Superior temporal gyrus (tissue), 1 donor: Measurements from ENCODE around the gene SLC7A1.
A peak's percentile ranks its signal among the peaks of the same experiment; 100 is the strongest.
"Not testable (repeated sequence)": the region's sequence is repeated elsewhere in the genome, so short reads cannot be mapped to it uniquely, and the experiment has no call there.

Source experiments
- DNase-seq: peaks from one replicate; pipeline ENCODE4 v3.0.0-alpha.2; 2016; ENCODE audit errors: extremely low spot score

Gene SLC7A1

GRCh38 chr13:29595380-29596063 is at the start of gene SLC7A1:
SLC7A1 (minus strand) TSS chr13:29595688; CDS start chr13:29536188, 59,500 bp downstream.
- DNase-seq, result peak; percentile 73

- DNase-seq, result no peak
Measured at GRCh38 chr13:29640665-29641064, 45.2 kb upstream of the SLC7A1 start.

DNA sequence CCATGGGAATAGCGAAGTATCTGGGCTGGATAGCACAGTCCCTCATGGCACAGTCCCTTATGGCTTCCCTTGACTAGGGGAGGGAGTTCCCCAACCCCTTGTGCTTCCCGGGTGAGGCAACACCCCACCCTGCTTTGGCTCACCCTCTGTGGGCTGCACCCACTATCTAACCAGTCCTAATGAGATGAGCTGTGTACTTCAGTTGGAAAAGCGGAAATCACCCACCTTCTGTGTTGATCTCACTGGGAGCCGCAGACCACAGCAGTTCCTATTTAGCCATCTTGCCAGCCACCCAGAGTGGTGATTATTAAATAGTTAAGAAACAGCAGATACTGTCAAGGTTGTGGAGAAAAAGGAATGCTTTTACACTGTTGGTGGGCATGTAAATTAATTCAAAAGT is 41.3 kb upstream of the SLC7A1 start:
- not testable (repeated sequence) for DNase-seq

DNA sequence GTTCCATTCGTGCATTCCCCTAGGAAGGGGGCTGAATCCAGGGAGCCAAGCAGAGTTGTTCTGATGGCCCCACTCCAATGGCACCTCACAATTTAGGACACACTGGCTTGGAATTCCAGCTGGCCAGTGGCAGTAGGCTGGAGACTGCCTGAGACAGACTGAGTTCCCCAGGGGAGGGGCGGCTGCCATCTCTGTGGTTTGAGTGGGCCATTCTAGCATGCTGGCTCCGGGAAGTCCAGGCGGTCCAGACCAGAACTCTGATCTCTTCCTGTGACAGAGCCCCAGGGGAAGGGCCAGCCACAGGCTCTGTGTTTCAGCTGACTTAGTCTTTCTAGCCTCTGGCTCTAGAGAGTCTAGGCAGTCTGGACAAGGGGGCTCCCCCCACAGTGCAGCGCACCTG is 29.5 kb upstream of the SLC7A1 start:
- no peak for DNase-seq

DNA sequence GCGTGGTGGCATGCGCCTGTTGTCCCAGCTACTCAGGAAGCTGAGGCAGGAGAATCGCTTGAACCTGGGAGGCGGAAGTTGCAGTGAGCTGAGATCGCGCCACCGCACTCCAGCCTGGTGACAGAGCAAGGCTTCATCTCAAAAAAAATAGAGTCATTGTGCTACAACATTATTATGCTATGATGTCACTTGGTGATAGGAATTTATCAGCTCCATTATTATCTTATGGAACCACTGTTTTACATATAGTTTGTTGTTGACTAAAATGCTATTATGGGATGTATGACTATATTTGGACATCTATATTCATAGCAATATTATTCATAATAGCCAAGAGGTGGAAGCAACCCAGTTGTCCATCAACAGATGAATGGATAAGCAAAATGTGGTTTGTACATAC is 26.4 kb upstream of the SLC7A1 start:
- DNase-seq, result no peak

DNA sequence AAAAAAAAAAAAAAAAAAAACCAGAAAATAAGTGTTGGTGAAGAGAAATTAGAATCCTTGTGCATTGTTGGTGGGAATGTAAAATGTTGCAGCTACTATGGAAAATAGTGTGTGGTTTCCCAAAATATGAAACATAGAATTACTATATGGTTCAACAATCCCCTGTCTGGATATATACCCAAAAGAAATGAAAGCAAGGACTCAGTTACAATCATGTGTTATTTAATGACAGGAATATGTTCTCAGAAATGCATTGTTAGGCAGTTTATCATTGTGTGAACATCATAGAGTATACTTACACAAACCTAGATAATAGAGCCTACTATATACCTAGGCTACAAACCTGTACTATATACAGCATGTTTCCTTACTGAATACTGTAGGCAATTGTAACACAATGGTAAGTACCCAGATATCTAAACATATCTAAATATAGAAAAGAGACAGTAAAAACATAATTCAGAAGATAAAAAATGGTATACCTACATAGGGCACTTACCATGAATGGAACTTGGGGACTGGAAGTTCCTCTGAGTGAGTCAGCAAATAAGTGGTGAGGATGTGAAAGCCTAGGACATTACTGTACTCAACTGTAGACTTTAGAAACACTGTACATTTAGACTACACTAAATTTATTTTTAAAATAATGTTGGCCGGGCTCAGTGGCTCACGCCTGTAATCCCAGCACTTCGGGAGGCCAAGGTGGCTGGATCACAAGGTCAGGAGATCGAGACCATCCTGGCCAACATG is 25.7 kb upstream of the SLC7A1 start:
- no peak for DNase-seq

DNA sequence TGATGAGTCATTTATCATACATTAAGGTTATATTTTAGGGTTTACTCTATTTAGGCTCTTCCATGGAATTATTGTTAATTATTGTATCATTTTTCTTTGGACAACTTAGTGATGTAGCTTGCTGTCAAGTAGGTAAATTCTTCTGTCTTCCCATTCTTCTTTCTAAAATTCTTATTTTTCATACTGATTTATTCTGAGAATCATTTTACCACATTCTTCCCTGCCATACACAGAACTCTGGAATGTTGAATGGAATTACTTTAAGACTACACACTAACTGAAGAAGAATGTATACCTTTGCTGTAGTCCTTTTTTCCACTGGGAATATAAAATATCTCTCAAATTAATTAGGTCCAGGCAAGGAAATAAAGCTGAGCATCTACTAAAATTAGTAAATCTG is 24.5 kb upstream of the SLC7A1 start:
- no peak for DNase-seq

- DNase-seq, result no peak
Measured at GRCh38 chr13:29613101-29613500, 17.6 kb upstream of the SLC7A1 start.

DNA sequence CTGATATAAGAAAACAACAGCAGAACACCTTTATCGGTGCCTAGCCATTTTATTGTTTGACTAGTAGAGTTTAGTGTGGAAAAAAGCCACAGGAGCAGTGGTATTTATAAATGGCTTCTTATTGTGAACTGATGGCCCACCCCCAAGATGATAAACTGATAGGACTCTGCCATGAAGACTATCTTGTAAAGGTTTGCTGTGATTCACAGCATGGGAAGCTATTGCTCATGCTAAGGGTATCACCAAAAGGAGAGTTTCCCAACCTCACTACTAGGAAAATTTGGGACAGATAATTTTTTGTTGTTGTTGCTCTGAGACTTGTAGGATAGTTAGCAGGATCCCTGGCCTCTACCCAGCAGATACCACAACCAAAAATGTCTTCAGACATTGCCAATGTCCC is 12.0 kb upstream of the SLC7A1 start:
- DNase-seq, result no peak

DNA sequence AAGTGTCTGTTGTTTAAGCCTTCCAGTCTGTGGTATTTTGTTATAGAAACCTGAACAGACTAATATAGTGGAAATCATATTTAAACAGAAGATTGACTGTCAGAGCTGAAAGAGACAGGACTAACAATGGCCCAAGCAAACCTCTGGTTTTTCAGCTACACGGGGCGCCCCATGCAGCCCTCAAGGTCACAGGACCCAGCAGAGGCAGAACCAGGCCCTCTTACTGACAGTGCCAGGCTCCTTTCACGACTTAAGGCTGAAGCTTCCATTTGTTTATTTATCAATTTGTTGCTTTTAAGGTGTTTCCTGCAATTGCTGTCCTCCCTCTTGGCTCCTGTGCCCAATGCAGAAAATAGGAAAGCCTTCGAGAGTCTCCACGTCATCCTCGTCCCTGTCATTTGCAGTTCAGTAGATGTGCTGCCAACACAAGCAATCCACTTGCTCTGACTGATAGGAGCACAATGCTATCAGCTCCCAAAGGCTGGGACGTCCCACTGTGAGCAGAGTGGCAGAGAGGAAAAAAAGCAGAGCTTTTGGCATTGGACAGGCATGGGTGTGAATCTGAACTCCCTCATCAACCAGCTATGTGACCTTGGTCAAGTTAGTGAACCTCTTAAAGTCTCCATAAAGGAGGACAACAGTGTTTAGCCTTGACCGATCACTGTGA is 10.5 kb upstream of the SLC7A1 start:
- no peak for DNase-seq

DNA sequence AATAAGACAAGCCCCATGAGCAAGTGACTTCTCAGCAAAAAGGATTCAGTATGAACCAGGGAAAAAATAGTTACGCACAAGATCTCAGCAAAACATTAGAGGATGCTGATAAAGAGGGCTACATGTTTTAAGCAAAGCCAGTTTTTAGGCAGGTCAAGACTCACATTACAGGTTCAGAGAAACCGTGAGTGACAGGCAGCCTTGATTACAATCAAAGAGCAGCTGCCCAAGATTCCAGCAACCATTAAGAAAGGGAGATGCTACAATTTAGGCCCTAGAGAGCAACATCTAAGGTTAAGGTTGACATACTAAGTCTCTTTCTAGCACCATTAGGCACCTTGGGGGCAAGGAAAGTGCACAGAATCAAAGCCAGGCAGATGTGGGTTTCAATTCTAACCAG is 2.8 kb upstream of the SLC7A1 start:
- DNase-seq, result no peak

DNA sequence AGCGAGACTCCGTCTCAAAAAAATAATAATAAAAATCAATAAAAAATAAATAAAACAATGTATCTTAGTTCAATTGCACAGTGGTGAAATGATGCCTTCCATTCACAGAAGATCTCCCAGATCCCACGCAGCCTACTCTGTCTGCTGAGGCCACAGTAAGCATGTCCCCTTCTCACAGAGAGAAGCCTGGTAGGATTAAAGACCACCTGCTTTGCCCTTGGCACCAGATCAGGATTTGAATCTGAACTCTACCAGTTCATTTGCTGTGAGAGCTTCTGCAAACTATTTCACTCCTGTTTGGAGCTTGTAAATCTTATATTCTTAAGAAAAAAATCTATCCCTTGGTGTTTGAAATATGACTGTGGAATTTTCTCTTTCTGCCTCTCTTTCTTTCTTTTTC is 2.2 kb upstream of the SLC7A1 start:
- DNase-seq, result no peak

DNA sequence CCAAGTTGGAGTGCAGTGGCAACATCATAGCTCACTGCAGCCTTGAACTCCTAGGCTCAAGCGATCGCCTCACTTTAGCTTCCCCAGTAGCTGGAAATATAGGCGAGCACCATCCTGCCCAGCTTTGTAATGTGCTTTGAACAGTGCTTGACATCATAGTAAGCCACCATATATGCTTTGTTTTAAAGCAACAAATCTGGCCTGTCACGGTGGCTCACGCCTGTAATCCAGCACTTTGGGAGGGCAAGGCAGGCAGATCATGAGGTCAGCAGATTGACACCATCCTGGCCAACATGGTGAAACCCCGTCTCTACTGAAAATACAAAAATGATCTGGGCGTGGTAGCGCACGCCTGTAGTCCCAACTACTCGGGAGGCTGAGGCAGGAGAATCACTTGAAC is 1.8 kb upstream of the SLC7A1 start:
- DNase-seq, result no peak

DNA sequence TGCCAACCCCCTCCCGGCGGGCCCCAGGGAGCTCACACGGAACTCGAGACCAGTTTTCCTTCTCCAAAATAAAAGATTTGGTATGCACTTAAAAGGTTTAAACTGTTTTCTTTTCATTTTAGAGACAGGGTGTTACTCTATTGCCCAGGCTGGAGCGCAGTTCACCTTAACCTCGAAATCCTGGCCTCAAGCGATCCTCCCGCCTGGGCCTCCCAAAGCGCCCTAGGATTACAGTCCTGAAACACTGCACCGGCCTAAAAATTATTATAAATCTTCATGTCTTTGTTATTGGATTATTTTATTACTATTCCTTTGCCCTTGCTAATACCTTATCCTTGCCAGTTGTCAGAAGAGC is 553 bp upstream of the SLC7A1 start:
- no peak for DNase-seq

DNA sequence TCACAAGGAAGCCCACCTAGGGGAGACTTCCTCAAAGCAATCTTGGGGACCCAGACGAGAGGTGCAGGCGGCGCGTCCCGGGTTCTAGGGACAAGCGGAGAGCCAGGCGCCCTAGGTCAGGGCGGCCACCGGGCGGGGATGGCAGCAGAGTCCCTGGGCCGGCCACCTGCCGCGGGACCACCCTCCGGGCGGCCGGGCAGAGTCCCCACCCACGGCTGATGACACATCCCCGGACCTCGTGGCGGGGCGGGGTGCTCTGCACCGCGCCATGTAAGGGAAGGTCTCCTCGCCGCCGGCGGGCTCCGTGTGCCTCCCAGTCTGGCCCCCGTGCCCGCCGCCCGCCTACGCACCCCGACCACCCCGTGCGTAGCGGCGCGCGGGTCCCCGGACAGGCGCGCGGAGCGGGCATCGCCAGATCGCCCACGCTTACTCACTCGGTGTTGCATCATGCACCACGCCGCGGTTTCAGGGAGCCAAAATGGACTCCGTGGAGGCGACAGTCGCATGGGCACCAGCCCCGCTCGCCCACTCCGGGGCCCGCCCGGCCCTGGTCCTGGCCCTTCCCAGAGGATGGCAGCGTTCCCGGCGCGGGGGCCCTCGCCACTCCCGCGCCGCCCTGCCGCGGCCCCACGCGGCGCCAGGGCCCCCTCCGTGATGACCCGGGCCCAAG is 643 bp downstream of the SLC7A1 start:
- DNase-seq, result no peak

DNA sequence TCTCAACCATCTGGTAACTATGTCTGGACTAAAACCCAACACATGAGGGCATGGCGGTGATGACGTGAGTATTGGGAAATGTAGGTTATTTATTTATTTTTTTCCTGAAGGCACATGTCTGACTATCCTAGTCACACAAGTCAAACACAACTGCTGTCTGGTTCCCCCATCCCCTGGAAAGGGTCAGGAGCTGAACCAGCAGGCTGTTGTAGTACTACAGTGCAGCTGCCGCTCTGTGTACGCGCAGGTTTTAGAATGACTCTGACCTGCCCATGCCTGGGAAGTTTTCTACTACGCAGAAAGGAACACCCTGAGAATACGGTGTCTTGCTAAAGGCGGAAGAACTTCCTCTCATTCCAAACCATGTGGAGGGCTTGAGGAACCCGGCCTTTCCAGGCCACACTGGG is 1.2 kb downstream of the SLC7A1 start:
- no peak for DNase-seq

DNA sequence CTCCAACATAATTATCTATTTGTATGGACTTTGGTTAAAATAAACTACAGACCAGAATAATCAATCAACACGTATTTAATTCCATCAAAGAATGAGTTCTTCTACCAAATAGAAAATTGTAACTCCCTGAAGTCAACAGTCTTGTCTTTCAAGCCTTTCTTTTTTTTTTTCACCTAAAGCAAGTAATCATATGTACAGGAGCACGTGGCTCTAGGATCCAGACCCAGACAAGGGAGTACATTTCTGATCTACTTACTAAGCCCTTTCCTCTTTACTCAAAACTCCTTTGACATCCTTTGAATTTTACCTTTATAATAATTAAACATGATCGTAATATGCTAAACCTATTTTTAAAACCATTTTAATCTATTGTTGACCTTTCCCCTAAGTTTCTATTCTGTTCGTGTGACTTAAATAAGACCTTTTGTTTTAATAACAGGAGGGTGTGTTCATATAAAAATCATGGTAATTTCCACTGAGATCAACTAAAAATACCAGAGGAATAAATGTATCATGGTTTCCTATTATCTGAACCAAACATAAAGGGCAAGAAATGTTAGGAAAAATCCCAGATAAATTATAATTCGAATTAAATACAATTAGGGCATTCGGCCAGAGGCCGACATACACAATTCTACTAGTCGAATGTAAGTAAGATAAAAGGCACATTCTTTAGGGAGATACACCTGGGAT is 1.7 kb downstream of the SLC7A1 start:
- DNase-seq, result no peak

GRCh38 chr13:29591310-29591709 is 4.2 kb downstream of the SLC7A1 start:
- DNase-seq, result no peak

DNA sequence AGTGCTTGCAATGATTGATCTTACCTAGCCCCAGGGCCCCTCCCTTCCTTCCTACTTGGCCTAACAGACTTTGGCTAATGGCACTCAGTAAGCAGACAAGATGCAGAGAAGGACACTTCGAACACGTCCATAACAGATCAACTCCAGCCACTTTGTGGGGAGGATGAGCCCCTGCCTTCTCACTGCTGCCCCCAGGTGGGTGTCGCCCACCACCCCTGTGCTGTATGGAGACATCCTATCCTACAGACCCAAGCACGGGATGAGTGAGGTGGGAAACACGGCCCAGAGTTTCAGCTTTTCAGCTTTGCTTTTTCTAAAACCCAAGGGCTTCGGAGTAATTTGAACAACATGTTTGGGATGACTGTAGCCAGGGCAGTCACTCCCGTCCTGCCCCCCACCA is 5.5 kb downstream of the SLC7A1 start:
- DNase-seq, result no peak

DNA sequence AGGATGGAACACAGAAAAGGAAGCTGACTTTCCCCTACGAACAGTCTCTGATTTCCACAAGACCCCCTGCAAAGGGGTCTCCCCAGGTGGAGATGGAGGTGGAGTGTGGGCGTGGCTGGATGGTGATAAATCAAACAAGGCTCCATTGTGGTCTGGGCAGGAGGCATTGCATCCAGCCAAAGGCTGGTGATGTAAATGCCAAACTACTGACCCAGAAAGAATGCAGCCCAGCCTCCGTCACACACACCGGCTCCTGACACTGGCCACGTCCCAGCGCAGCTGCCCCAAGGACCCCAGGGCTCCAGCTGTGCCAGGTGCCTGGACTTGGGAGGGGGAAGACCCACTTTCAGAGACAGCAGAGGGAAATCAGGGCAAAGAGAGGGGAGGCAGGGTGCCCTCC is 6.3 kb downstream of the SLC7A1 start:
- no peak for DNase-seq

GRCh38 chr13:29587645-29588044 is 7.8 kb downstream of the SLC7A1 start:
- no peak for DNase-seq
